Right cardiac atrium (tissue), 5 donors: ENCODE data around the gene OR6K3. TPM values are rescaled to one million over a fixed set of nuclear protein-coding genes. Genes with fewer than 3 reads are reported as not detected.
"Not testable (repeated sequence)": the region's sequence is repeated elsewhere in the genome, so short reads cannot be mapped to it uniquely, and the experiment has no call there.

Experiments
- ATAC-seq, 2 donors: fragments of 200-7000 bp; cut with Tn5 transposase; one replicate each; pipeline versions ENCODE4 v1.8.0 to v1.9.1; 2020; ENCODE audit warnings: moderate library complexity in 2 of 2, mild to moderate bottlenecking in 1 of 2
- DNase-seq, 3 donors: peaks; one replicate each; pipeline ENCODE4 v3.0.0-alpha.2; 2020
- H3K27ac ChIP-seq: one replicate; pipeline ENCODE4 v1.5.1; 2013; ENCODE audit warnings: mild to moderate bottlenecking, low read length, control low read depth, moderate library complexity
- H3K27me3 ChIP-seq: one replicate; pipeline ENCODE4 v1.6.1; 2013; ENCODE audit not compliant: control insufficient read depth, insufficient read depth
- H3K4me1 ChIP-seq: one replicate; pipeline ENCODE4 v1.6.1; 2013; ENCODE audit warnings: low read length; ENCODE audit not compliant: control insufficient read depth, insufficient read depth
- H3K4me3 ChIP-seq: one replicate; pipeline ENCODE4 v1.5.1; 2013; ENCODE audit warnings: low read length, control low read depth
- H3K9me3 ChIP-seq: one replicate; pipeline ENCODE4 v1.6.1; 2013; ENCODE audit warnings: low read length; ENCODE audit not compliant: control insufficient read depth
- WGBS: extraction: QIAGEN DNeasy Blood & Tissue Kit; methylation state at CpG from one replicate; pipeline ENCODE4 v1.1.7; 2013; 5-methylcytosine and 5-hydroxymethylcytosine counted together
- intact Hi-C, 4 donors: fragments of 100-400 bp; cut with DNase I; formaldehyde crosslinking; loops; one replicate each; pipeline versions ENCODE4 v1.11.0 to v1.14.0; 2022 to 2023
- polyA plus RNA-seq: library from polyadenylated mRNA; stranded (reverse); fragments of 200-250 nt; gene quantifications from one replicate; pipeline ENCODE4 v1.2.3, GENCODE V29; 2013
- total RNA-seq, 4 donors: library from RNA; stranded (reverse); fragmentation: NEBNext Ultra II Directional; extraction: Animal tissue kit (Norgen Biotek cat#: 25700); gene quantifications; one replicate each; pipeline ENCODE4 v1.2.1, GENCODE V29; 2021
- donor health status: healthy with polysubstance abuse.
- donor health status: DM: no; HTN: yes; CAD: no.
- donor health status: DM: no; HTN: no; CAD: no.
- donor health status: DM: no; HTN: yes; CAD: no; lungs with severe emphysema.
- donor health status: DM: yes; HTN: yes; CAD: no.

OR6K3 gene
- total and polyA plus RNA-seq, 5 donors = not detected

DNA sequence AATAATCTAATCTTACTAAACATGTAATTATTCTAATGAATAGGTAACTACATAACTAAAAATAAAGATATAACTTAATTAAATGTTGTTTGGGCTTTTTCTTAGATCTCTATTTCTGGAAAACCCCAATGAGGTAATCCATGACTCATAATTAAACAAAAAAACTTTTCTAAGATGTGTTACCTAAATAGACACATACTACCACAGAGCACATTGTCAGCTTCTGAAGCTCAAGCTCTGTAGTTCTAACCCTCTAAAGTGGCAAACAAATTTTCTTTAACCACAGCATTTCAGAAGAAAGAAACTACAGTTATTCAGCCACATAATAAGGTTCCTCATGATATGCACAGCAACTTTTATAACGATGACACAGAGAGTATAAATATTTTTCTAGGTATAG is 4.2 kb downstream of the OR6K3 start:
- intact Hi-C loops = no loop called here
- no peak overlapping the region for H3K4me3 ChIP-seq
- WGBS = 87% methylated on average over 1 of the region's 1 CpG
- DNase-seq = no peak
- no peak for ATAC-seq
- H3K9me3 ChIP-seq = no peaks in the 10 kb centered on the region
- H3K4me1 ChIP-seq = no peaks in the 10 kb centered on the region
- no peak overlapping the region for H3K27ac ChIP-seq
- H3K27me3 ChIP-seq = no peaks in the 10 kb centered on the region

DNA sequence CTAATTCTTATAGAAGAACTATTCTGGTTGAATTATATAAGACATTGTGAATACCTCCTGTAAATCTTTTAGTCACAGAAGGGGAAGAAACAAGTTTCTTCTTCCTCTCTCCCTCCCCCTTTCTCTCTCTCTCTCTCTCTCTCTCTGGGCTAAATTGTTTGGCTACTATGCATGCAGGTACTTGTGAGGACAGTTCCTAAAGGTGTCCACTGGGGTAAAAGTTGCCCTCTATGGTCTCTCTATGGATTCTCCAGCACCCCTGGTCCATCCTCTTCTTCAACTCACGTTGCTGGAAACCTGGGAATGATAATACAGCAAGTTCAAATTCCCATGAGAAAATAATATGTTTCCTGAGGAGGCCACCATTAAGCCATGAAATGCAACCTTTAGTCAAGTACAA is 5.8 kb downstream of the OR6K3 start:
- no peaks in the 10 kb centered on the region for H3K9me3 ChIP-seq
- ATAC-seq = no peak
- H3K27me3 ChIP-seq = no peaks in the 10 kb centered on the region
- 49% methylated on average over 1 of the region's 1 CpG for WGBS
- H3K4me3 ChIP-seq = no peak overlapping the region
- no peak for DNase-seq
- H3K27ac ChIP-seq = no peak overlapping the region
- no peaks in the 10 kb centered on the region for H3K4me1 ChIP-seq
- intact Hi-C loops = no loop called here

DNA sequence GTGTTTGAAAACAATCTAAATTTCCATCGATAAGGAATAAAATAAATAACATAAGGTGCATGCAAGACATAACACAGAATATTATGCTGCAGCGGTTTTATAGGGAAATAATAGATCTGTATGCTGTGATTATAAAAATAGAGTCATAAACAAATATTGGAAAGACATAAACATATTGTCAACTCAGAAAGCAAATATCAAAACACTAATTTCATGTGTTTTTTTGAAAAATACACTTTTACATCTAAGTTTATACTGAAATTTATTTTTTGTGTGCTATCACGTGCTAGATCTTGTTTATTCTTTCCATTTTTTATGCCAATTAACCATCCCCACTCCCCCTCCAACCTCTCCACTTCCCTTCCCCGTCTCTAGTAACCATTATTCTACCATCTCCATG is 9.4 kb downstream of the OR6K3 start:
- no peak for ATAC-seq
- 64% methylated on average over 4 of the region's 4 CpGs for WGBS
- intact Hi-C loops = no loop called here

DNA sequence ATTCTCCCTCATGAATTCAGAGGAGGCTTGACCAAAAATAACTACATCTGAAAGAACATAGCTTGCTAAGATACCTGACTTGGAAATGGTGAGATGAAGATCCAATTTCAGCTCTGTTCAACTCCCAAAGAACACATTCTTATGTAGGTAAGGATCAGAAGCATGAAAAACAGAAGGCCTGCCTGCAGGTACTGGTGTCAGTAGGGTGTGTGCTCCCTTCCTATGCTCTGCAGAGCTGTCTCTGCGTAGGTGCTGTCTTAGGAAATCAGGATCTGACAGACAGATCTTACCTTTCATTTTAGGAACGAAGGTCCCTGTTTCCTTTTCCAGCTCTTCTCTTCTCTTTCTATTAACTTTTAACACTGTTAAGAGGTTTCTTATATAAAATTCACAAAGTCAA is 14.4 kb downstream of the OR6K3 start:
- H3K4me1 ChIP-seq = no peaks in the 10 kb centered on the region
- no peak overlapping the region for H3K4me3 ChIP-seq
- intact Hi-C loops = no loop called here
- no peaks in the 10 kb centered on the region for H3K27me3 ChIP-seq
- ATAC-seq (no peak), DNase-seq (no peak)
- 71% methylated on average over 2 of the region's 2 CpGs for WGBS
- H3K9me3 ChIP-seq = no peaks in the 10 kb centered on the region
- no peak overlapping the region for H3K27ac ChIP-seq

More for the DNA sequence above, 9.4 kb downstream of the OR6K3 start:
- Histone ChIP-seq H3K27me3 (no peaks in the 10 kb centered on the region), H3K9me3 (no peaks in the 10 kb centered on the region), H3K4me3 (no peak overlapping the region), H3K4me1 (no peaks in the 10 kb centered on the region), H3K27ac (no peak overlapping the region)
- DNase-seq = no peak

DNA sequence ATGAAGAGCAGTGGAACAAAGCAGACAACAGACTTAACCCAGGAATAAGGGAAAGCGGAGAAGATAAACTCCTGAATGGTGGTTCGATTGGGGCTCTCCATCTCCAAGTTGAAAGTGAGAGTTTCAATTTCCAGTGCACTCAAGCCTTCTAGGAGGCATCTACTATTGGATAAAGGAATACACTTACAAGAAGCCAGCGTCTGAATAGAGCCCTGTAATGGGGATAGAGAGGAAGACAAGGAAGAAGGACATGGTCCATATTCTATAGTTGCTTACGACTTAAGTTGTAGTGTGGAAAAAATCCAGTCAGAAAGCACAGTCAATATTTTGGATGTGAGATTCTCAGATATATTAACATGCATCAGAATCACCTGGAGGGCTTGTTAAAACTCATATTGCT is 20.0 kb downstream of the OR6K3 start, which contains the start of gene OR6K2:
Gene OR6K2 (minus strand): TSS at position 101 of the 400 bp plus-strand sequence. CDS start 0 bp downstream, at position 101.
- Histone ChIP-seq H3K9me3 (no peaks in the 10 kb centered on the region), H3K27ac (no peak within 1 kb of the TSS), H3K27me3 (no peaks in the 10 kb centered on the region), H3K4me1 (no peaks in the 10 kb centered on the region), H3K4me3 (no peak within 1 kb of the TSS)
- intact Hi-C loops = no loop called here
- no peak for ATAC-seq
- WGBS = 87% methylated on average over 4 of the region's 4 CpGs
- DNase-seq = no peak

DNA sequence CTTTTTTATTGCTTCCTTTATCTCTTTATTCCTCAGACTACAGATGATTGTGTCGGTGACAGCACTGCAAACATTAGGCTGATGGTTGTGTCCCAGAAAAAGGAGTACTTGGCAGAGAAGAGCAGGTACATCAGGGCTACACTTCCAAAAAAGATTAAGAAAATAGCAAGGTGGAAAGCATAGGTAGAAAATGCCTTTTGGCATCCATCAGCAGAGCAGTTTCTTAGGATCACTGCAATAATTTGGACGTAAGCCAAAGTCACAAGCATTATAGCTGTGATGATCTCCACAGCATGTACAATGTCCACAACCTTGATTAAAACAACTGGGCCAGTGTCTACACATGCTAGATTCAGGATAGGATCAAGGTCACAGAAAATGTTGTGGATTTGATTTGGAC is 25.9 kb downstream of the OR6K3 start:
- ATAC-seq (no peak), DNase-seq (no peak)
- no peaks in the 10 kb centered on the region for H3K27me3 ChIP-seq
- H3K4me3 ChIP-seq = no peak overlapping the region
- 75% methylated on average over 2 of the region's 2 CpGs for WGBS
- no peak overlapping the region for H3K27ac ChIP-seq
- H3K4me1 ChIP-seq = no peaks in the 10 kb centered on the region
- intact Hi-C loops = no loop called here
- no peaks in the 10 kb centered on the region for H3K9me3 ChIP-seq

DNA sequence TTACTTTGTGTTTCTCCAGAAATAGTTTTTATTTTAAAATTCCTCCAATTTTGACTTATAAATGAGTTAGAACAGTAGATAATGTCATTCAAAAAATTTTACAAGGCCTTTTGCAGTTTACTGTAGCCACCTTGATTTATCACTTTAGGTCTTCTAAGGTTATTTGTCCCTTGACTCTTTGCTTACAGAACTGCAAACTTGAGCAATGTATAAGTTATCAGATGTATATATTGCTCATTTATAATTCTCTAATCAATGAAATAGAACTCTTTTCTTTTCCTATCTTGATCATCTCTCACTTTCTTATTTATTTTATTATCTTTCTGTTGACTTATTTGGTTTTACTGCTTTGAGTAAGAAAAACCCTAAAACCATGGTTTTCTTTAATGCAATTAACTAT is 28.2 kb downstream of the OR6K3 start:
- H3K4me3 ChIP-seq = no peak overlapping the region
- ATAC-seq (no peak), DNase-seq (no peak)
- intact Hi-C loops = no loop called here
- H3K9me3 ChIP-seq = no peaks in the 10 kb centered on the region
- H3K4me1 ChIP-seq = no peaks in the 10 kb centered on the region
- H3K27me3 ChIP-seq = no peaks in the 10 kb centered on the region
- H3K27ac ChIP-seq = no peak overlapping the region

DNA sequence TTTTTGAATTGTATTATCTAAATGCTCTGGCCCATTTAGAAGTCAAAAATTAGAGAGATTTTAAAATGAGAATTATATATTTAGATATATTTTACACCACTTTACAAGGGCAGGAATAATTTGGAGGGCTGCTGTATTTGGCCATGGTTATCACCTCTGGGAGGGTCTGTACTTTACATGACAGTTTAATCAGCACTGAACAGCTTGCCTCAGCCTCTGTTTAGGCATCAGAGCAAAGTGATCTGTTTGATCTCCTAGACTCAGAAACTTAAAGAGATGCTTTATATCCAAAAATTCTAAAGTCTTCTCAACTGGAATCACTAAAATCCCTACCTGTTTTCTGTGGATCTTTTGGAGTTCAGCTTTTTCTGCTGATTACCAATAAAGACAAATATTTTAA is 28.6 kb downstream of the OR6K3 start:
- Histone ChIP-seq H3K4me3 (no peak overlapping the region), H3K27ac (no peak overlapping the region), H3K4me1 (no peaks in the 10 kb centered on the region), H3K9me3 (no peaks in the 10 kb centered on the region), H3K27me3 (no peaks in the 10 kb centered on the region)
- intact Hi-C loops = no loop called here
- DNase-seq (no peak), ATAC-seq (no peak)

DNA sequence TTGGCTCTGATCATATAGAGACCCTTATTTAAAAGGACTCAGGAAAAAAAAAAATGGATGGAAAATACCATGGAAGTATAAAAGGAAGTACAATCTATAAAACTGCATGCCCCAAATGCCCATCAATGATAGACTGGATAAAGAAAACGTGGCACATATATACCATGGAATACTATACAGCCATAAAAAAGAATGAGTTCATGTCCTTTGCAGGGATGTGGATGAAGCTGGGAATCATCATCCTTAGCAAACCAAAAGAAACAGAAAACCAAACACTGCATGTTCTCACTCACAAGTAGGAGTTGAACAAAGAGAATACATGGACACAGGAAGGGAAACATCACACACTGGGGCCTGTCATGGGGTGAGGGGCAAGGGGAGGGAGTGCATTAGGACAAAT is 29.4 kb downstream of the OR6K3 start:
- H3K9me3 ChIP-seq, H3K4me3 ChIP-seq, H3K27me3 ChIP-seq, intact Hi-C loops, H3K4me1 ChIP-seq, H3K27ac ChIP-seq, ATAC-seq, DNase-seq: not testable (repeated sequence)
- 58% methylated on average over 1 of the region's 1 CpG for WGBS

DNA sequence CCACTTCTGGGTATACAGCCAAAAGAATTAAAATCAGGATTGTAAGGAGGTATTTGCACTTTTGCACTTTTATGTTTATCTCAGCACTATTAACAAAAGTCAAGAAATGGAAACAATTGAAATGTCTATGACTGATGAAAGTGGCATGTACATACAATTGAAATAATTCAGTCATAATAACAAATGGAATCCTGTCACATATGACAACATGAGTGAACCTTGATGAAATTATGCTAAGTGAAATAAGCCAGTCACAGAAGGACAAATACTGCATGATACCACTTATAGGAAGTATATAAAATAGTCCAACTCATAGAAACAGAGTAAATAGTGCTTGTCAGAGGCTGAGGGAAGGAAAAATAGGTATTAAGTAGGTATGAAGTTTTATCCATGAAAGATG is 30.6 kb downstream of the OR6K3 start:
- ATAC-seq = no peak
- Histone ChIP-seq H3K27ac (no peak overlapping the region), H3K4me1 (no peaks in the 10 kb centered on the region), H3K27me3 (no peaks in the 10 kb centered on the region), H3K9me3 (no peaks in the 10 kb centered on the region), H3K4me3 (no peak overlapping the region)
- DNase-seq = no peak
- intact Hi-C loops = no loop called here

DNA sequence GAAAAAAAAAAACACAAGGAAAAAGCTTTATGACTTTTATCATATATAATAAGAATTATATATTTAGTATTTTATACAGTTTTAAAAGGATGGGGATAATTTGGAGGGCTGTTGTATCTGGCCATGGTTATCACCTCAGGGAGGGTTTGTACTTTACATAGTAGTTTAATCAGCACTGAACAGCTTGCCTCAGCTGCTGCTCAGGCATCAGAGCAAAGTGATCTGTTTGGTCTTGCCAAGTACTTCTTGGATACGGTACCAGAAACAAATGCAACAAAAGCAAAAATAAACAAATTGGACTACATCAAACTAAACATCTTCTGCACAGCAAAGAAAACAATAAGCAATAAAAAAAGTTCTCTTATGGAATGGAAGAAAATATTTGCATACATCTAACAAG is 31.4 kb downstream of the OR6K3 start:
- intact Hi-C loops = no loop called here
- no peak for DNase-seq
- no peaks in the 10 kb centered on the region for H3K27me3 ChIP-seq
- H3K4me3 ChIP-seq = no peak overlapping the region
- H3K9me3 ChIP-seq = no peaks in the 10 kb centered on the region
- no peak overlapping the region for H3K27ac ChIP-seq
- WGBS = 27% methylated on average over 1 of the region's 1 CpG
- no peaks in the 10 kb centered on the region for H3K4me1 ChIP-seq
- ATAC-seq = no peak

DNA sequence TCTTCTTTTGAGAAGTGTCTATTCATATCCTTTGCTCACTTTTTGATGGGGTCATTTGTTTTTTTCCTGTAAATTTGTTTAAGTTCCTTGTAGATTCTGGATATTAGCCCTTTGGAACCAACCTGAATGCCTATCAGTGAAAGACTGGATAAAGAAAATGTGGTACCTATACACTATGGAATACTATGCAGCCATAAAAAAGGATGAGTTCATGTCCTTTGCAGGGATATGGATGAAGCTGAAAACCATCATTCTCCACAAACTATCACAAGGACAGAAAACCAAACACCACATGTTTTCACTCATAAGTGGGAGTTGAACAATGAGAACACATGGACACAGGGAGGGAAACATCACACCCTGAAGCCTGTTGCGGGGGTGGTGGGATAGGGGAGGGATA is 32.2 kb downstream of the OR6K3 start:
- H3K9me3 ChIP-seq, H3K4me1 ChIP-seq, ATAC-seq, H3K27ac ChIP-seq, H3K27me3 ChIP-seq, intact Hi-C loops, DNase-seq, H3K4me3 ChIP-seq: not testable (repeated sequence)
- 88% methylated on average over 1 of the region's 1 CpG for WGBS
